Hepatocyte (in vitro differentiated cells): ENCODE data around the gene ATG16L2. TPM values are rescaled to one million over a fixed set of nuclear protein-coding genes. Genes with fewer than 3 reads are reported as not detected.

Experiments used
- DNase-seq: peaks from one replicate; pipeline ENCODE4 v3.0.0-alpha.2; 2016; ENCODE audit warnings: low spot score
- H2AFZ ChIP-seq: fragments of 200-600 bp; sonication (generic); 2 replicates; pipeline ENCODE4 v1.6.0; 2016; ENCODE audit warnings: antibody characterized with exemption, mild to moderate bottlenecking
- H3K27ac ChIP-seq: fragments of 200-600 bp; sonication (generic); 2 replicates; pipeline ENCODE4 v1.5.1; 2016; ENCODE audit warnings: mild to moderate bottlenecking
- H3K27me3 ChIP-seq: fragments of 200-600 bp; sonication (generic); 2 replicates; pipeline ENCODE4 v1.6.1; 2016
- H3K36me3 ChIP-seq: fragments of 200-600 bp; sonication (generic); replicated peaks from 2 replicates; pipeline ENCODE4 v1.5.1; 2016; ENCODE audit warnings: low read depth; ENCODE audit not compliant: insufficient read depth
- H3K4me1 ChIP-seq: fragments of 200-600 bp; sonication (generic); 2 replicates; pipeline ENCODE4 v1.5.1; 2016; ENCODE audit warnings: mild to moderate bottlenecking, moderate library complexity; ENCODE audit not compliant: insufficient read depth
- H3K4me2 ChIP-seq: fragments of 200-600 bp; sonication (generic); 2 replicates; pipeline ENCODE4 v1.6.0; 2016
- H3K4me3 ChIP-seq: fragments of 200-600 bp; sonication (generic); 2 replicates; pipeline ENCODE4 v1.5.1; 2016; ENCODE audit warnings: mild to moderate bottlenecking
- H3K79me2 ChIP-seq: fragments of 200-600 bp; sonication (generic); 2 replicates; pipeline ENCODE4 v1.6.0; 2017; ENCODE audit warnings: mild to moderate bottlenecking
- H3K9me2 ChIP-seq: fragments of 200-600 bp; sonication (generic); replicated peaks from 2 replicates; pipeline ENCODE4 v1.6.0; 2017; ENCODE audit warnings: mild to moderate bottlenecking; ENCODE audit not compliant: insufficient read depth
- H3K9me3 ChIP-seq: fragments of 200-600 bp; sonication (generic); 2 replicates; pipeline ENCODE4 v1.5.1; 2016; ENCODE audit warnings: low read depth, mild to moderate bottlenecking
- H4K20me1 ChIP-seq: fragments of 200-600 bp; sonication (generic); 2 replicates; pipeline ENCODE4 v1.6.0; 2016; ENCODE audit warnings: mild to moderate bottlenecking; ENCODE audit not compliant: insufficient read depth, poor library complexity, severe bottlenecking
- CTCF ChIP-seq: fragments of 200-600 bp; sonication (generic); IDR thresholded peaks from 2 replicates; pipeline ENCODE4 v1.5.1; 2016; ENCODE audit warnings: antibody characterized with exemption, mild to moderate bottlenecking; ENCODE audit not compliant: poor library complexity
- EZH2 ChIP-seq: fragments of 200-600 bp; sonication (generic); IDR thresholded peaks from 2 replicates; pipeline ENCODE4 v1.6.1; 2016; ENCODE audit warnings: antibody characterized with exemption, mild to moderate bottlenecking, borderline replicate concordance
- EZH2phosphoT487 ChIP-seq: fragments of 200-600 bp; sonication (generic); IDR thresholded peaks from one replicate; pipeline ENCODE4 v1.6.1; 2018; ENCODE audit warnings: antibody characterized with exemption, mild to moderate bottlenecking, low read depth, moderate library complexity; ENCODE audit not compliant: unreplicated experiment, severe bottlenecking
- WGBS: methylation state at CpG from one replicate; pipeline ENCODE4 v1.1.6; 2016; ENCODE audit warnings: low lambda C conversion rate; ENCODE audit errors: missing lambda C conversion rate; 5-methylcytosine and 5-hydroxymethylcytosine counted together
- polyA plus RNA-seq: library from polyadenylated mRNA; unstranded; fragments of >200 nt; fragmentation: Nextera tagmentation; extraction: Ambion mirVana; gene quantifications from 2 replicates; pipeline ENCODE4 v1.2.1, GENCODE V29; 2016
- total RNA-seq: library from RNA; depleted of rRNA; stranded (reverse); fragments of >200 nt; gene quantifications from 2 replicates; pipeline ENCODE4 v1.2.3, GENCODE V29; 2014

Gene ATG16L2
- total and polyA plus RNA-seq, 2 experiments from 2014 or later: 11.5 to 20.3 TPM

DNA sequence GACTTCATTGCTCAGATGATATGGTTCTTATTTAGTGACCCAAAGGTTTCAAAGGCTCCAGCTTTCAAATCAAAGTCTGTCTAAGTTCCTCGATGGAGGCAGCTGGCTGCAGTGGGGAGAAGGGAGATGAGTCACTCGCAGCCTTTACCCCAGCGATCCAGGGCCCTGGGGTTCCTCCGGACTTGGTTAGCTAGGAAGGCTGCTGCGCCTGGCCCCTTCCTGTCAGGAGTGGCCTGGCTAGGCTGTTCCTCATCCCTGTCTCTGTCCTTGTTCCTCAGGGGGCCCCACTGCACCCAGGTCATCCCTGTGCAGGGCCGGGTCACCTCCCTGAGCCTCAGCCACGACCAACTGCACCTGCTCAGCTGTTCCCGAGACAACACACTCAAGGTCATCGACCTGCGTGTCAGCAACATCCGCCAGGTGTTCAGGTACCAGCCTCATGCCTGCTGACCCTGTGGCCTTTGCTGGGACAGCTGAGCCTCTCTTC is 13.9 kb downstream of the ATG16L2 start:
- DNase-seq: no peak
- no peak overlapping the region for H3K4me3 ChIP-seq
- no peak for TF ChIP-seq EZH2
- no peak for TF ChIP-seq EZH2phosphoT487
- TF ChIP-seq CTCF: no peak
- no peaks in the 10 kb centered on the region for H3K36me3 ChIP-seq
- no peaks in the 10 kb centered on the region for H3K27me3 ChIP-seq
- H4K20me1 ChIP-seq: no peaks in the 10 kb centered on the region
- H3K27ac ChIP-seq: no peak overlapping the region
- no peak overlapping the region for H2AFZ ChIP-seq
- H3K9me3 ChIP-seq: no peaks in the 10 kb centered on the region
- H3K79me2 ChIP-seq: no peaks in the 10 kb centered on the region
- peaks cover 4% of the 10 kb centered on the region for H3K4me1 ChIP-seq
- WGBS: 84% methylated on average over 11 of the region's 11 CpGs
- no peaks in the 10 kb centered on the region for H3K9me2 ChIP-seq
- no peak overlapping the region for H3K4me2 ChIP-seq

DNA sequence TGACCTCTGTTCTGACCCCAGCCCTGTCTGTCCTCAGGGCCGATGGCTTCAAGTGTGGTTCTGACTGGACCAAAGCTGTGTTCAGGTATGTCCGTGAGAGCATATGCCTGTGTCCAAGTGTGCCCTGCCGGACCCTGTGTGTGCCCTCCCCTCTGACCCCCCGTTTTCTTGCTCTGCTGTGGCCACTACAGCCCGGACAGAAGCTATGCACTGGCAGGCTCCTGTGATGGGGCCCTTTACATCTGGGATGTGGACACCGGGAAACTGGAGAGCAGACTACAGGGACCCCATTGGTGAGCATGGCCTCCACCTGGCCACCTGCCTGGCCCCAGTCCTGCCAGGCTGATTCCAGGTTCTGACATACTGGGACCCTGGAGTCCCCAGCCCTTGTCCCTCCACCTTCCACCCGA is 14.5 kb downstream of the ATG16L2 start:
- Histone ChIP-seq H3K27me3 (no peaks in the 10 kb centered on the region), H3K27ac (no peak overlapping the region), H3K4me2 (no peak overlapping the region), H3K4me1 (peaks cover 4% of the 10 kb centered on the region), H3K4me3 (no peak overlapping the region), H3K9me2 (no peaks in the 10 kb centered on the region), H3K9me3 (no peaks in the 10 kb centered on the region), H4K20me1 (no peaks in the 10 kb centered on the region), H3K36me3 (no peaks in the 10 kb centered on the region), H2AFZ (no peak overlapping the region), H3K79me2 (no peaks in the 10 kb centered on the region)
- TF ChIP-seq EZH2phosphoT487: no peak
- TF ChIP-seq CTCF: no peak
- TF ChIP-seq EZH2: no peak
- no peak for DNase-seq
- WGBS: 90% methylated on average over 7 of the region's 7 CpGs

DNA sequence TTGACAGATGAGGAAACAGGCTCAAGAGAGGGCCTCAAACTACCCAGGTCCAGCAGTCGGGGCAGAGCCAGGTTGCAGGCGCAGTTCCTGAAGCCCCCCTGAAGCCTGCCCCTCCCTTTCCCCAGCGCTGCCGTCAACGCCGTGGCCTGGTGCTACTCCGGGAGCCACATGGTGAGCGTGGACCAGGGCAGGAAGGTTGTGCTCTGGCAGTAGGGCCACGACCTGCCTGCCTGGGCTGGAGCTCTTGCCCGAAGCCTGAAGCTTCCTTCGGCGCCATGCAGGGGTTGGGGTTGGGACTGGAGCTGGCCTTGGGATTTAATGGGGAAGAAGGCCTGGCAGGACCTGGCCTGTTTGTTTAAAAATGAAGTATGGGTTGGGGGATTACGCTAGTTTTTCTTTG is 15.0 kb downstream of the ATG16L2 start:
- no peaks in the 10 kb centered on the region for H3K27me3 ChIP-seq
- no peaks in the 10 kb centered on the region for H3K9me2 ChIP-seq
- peaks cover 5% of the 10 kb centered on the region for H3K4me1 ChIP-seq
- no peak overlapping the region for H2AFZ ChIP-seq
- no peaks in the 10 kb centered on the region for H3K9me3 ChIP-seq
- no peaks in the 10 kb centered on the region for H4K20me1 ChIP-seq
- 96% methylated on average over 13 of the region's 13 CpGs for WGBS
- no peak overlapping the region for H3K4me2 ChIP-seq
- H3K79me2 ChIP-seq: no peaks in the 10 kb centered on the region
- DNase-seq: no peak
- no peak overlapping the region for H3K4me3 ChIP-seq
- TF ChIP-seq CTCF (no peak), EZH2phosphoT487 (no peak), EZH2 (no peak)
- H3K36me3 ChIP-seq: no peaks in the 10 kb centered on the region
- H3K27ac ChIP-seq: no peak overlapping the region
